ENCODE results near the gene LONRF3.

Gene LONRF3

DNA sequence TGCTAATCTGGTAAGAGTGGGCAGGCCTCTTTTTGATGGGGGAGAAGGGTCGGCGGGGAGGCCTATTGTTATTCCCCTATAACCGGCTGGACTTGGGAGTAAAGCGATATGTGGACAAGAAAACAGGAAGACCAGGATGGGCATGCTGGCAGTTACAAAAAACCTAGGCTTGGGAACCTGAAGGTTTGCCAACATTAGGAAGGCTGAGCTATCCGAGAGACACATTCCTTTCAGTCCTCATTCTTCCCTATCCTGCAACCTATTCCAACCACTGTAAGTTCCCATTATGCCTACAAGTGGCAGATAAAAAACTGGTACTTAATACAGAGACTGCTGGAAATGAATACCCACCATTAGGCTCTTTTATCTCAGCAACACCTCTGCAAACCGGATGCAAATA lies 66.0 kb downstream of the LONRF3 start:
- no peak for DNase-seq

DNA sequence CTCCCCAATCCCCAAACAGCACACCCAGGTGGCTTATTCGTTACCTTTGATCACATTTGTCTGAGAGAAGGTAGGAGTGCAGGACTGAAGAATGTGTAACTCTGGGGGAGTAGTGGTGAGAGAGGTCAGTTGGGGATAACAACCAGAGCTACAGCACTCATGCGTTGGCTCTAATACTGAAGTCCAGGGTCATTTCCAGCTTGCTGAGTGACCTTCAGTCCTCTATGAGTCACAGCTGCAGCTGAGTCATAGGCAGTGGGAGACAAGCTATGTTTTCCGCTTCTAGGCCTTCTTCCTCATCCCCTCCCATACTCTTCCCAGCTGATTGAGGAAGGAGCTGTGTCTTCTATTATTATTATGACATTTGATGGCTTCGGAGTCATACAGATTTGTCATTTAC lies 66.8 kb downstream of the LONRF3 start:
- DNase-seq: no peak

DNA sequence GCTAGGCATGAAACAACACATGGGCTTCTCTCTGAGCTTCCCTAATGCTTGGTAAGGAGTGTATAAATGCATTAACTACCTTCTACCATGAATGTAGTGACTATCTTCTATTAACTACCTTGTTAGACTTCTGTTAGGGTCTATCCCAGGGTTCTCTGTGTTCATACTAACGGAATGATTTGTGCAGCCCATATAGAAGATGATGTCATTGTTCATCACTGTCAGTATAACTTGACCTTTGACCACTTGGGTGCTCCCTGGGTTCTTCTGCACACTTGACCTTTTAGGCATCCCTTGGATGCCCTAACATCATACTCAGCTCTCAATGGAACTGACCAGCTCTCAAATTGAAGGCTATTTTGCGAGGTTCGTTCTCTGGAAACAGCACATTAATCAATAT lies 67.6 kb downstream of the LONRF3 start:
- no peak for DNase-seq

DNA sequence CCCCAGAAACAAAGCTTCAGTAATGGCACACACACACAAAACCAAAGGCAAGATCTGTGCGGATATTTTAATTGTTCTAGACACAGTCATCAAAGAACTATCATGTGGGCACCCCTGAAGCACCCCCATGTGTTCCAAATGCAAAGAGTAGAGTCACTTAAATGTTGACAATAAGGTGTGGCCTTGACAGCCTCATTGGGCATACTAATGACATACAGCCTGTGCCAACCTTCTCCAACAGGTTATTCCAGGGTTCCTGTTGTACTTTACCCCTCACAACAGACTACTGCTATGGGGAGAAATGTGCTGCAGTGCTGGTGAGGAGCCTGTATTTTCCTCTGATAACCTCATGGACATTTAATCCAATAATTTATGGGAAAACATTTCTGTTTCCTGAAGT lies 68.6 kb downstream of the LONRF3 start:
- DNase-seq: no peak

DNA sequence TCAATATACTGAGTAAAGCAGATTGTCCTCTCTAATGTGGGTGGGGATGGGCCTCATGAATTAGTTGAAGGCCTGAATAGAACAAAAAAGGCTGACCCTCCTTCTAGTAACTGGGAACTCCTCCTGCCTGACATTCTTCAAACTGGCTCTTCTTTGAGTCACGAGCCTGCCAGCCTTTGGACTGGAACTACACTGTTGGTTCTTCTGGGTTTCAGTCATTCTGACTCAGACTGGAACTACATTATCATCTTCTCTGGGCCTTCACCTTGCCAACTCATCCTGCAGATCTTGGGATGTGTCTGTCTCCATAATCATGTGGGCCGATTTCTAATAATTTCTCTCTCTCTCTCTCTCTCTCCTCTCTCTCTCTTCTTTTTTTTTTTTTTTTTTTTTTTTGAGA lies 71.5 kb downstream of the LONRF3 start:
- DNase-seq: no peak

DNA sequence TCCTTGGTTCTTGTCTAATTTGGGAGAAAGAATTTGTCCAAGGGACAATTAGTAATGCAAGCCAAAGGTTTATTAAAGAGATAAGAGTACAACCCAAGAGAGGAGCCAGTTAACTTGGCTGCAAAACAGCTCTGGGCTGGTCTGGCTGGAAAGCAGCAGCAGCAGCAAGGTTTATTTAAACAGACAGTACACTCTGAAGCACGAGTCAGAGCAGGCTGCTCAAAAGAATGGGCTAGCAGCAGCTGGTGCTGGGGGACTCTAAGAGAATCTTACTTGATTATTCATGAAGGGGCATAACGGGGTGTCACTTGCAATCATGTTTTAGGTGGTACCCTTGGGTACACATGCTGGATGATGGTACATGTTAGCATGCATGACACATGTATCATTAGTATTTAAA lies 81.3 kb downstream of the LONRF3 start:
- DNase-seq: no peak

DNA sequence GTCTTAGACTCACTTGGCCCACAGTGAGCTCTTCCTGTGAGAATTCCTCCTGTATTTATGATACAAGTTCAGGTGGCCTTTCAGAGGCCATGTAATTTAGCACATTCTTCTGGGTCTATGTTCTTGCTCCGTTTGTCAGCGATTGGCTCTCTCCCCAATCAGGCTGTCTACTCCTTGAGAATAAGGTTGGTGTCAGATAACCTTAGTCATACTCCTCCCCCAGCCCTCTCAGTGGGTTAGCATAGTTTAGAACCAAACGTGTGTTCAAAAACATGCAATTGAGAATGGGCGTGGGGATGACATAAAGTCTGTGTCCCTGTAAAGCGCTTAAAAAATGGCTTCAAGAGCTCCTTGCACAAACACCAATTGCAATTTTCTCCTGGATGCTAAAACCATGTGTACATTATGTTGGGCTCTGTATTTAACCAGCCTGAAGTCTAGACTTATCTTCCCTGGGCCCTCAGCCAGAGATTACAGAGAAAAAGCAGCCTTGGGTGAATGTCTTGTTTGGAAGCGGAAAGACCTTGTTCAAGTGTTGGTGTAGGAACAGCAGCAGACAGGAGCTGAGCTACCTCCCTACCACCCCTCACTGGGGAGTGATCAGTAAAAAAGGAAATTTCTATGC lies 88.4 kb downstream of the LONRF3 start:
- DNase-seq: no peak

DNA sequence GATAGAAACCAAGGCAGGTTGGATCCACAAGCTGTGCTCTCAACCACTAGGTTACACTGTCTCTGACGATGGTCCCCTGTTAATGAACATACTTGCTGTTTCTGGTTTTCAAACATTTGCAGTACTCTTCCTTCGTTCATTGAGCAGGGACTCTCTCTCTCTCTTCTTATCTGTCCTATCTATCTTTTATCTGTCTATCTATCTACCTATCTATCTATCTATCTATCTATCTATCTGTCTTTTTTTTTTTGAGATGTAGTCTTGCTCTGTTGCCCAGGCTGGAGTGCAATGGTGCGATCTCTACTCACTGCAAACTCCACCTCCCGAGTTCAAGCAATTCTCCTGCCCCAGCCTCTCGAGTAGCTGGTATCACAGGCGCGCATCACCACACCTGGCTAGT lies 89.0 kb downstream of the LONRF3 start:
- DNase-seq: no peak

DNA sequence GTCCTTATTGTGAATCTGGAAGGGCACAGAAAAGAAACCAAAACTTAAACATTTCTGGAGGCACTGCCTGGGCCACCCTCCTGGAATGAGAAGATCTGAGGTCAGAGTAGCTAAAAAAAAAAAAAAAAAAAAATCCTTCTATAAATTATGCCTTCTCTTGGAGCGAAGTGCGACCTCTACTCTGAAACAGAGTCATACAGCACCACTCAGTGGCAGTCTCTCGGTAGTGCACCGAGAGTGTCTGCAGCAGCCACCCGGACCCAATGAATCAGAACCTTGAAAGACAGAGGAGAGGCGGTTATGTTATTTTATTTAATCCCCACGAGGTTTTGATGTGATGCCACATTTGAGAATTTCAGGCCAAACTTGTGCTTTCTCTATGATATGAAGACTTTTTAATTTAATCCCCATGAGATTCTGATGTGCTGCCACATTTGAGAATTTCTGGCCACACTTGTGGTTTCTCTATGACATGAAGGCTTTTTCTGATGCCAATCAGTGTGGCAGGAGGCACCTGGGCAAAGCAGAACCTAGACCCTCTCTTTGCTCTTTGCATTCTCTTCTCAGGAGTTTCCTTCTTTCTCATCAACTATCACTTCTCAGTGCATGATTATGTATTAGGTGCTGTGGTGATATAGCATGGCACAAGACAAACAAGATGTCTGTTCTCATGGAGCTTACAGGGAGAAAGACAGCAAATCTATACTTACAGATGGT lies 92.8 kb downstream of the LONRF3 start:
- DNase-seq: peak; percentile 45

All from RPMI8226 (cell line).